Measurements from ENCODE around the gene KCNAB2.

DNA sequence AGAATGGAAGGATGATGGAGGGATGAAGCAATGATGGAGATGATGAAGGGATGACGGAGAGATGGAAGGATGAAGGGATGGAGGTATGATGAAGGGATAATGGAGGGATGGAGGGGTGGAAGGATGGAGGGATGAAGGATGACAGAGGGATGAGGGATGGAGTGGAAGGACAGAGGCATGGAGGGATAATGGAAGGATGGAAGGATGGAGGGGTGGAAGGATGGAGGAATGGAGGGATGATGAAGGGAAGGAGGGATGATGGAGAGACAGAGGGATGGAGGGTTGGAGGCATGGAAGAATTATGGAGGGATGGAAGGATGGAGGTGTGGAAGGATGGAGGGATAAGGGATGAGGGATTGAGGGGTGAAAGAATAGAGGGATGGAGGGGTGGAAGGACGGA is 62.8 kb downstream of the KCNAB2 start:
- TF ChIP-seq CTCF (conservative IDR thresholded peaks at IDR 0.05; ENCODE audit: low read depth, low read length) (no peak), EZH2 (IDR thresholded peaks at IDR 0.05; ENCODE audit: low read length, unreplicated experiment) (no peak), EZH2phosphoT487 (IDR thresholded peaks at IDR 0.05; ENCODE audit: borderline replicate concordance, low read length) (no peak)
